HG03103 (cell line): ENCODE results near the gene CTTN.

Experiments
- ATAC-seq: cut with Tn5 transposase; IDR thresholded peaks from one replicate; pipeline ENCODE4 v1.9.1; 2021; ENCODE audit warnings: low read depth; ENCODE audit not compliant: unreplicated experiment

Gene CTTN

DNA sequence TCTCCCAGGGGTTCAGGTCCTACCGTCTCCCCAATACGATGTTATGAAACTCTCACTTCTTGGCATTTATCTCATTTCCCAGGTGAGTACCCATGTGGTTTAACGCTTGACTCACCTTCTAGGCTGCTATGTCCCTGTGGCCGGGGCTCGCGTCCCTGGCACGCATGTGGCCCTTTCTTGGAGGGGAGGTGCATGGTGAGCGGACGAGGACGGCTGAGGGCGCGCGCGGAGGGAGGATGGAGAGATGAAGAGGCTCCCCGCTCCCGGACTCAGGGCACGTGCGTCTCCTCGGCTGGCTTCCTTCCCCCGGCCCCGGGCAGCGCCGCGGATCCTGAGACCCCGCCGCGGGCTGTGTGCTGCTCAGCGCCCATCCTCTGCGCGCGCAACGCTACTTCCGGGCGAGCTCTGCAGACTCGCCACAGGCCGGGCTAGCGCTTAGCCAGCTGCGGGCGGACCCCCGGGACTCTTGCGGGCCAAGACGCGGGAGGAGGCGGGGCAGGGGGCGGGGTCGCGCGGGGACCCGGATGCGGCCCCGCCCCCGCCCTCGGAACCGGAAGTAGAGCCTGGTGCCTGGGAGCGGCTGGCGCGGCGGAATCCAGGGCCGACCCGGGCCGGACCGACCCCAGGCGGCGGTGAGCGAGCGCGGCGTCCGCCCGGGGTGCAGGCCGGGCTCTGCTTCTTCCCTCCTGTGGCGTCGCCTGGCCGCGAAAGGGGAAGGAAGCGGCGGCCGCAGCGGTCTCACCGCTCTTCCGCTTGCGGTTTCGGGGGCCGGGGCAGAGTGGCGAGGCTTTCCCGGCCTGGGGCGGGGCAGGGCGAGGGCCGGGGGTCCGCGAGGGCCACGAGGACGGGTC lies at the start of gene CTTN:
Gene CTTN, plus strand, starts transcription at position 547 of the 851 bp plus-strand sequence. CDS start 8,769 bp downstream, outside the sequence.
- ATAC-seq: no peak

- no peak for ATAC-seq
Observed at GRCh38 chr11:70348608-70349007, 49.7 kb upstream of the CTTN start.

- no peak for ATAC-seq
Observed at GRCh38 chr11:70351646-70352045, 46.7 kb upstream of the CTTN start.

DNA sequence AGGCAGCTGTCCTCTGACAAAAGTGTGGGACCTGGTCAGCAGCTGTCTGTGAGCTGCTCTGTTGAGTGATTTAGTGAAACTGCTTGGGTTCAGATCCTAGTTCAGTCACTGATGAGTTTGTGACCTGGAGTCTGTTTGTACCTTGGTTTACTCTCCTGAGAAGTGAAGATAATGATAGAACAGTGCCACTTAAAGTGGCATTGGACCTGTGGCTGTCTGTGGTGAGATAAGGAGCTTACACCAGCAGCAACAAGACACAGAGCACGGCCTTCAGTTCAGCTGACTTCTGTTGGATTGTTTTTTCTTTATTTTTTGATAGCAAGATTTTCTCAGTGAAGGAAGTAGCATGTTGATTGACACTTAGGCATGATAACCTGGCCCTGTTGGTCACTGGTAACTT lies 46.2 kb upstream of the CTTN start:
- no peak for ATAC-seq

GRCh38 chr11:70352601-70353000 lies 45.7 kb upstream of the CTTN start:
- no peak for ATAC-seq

DNA sequence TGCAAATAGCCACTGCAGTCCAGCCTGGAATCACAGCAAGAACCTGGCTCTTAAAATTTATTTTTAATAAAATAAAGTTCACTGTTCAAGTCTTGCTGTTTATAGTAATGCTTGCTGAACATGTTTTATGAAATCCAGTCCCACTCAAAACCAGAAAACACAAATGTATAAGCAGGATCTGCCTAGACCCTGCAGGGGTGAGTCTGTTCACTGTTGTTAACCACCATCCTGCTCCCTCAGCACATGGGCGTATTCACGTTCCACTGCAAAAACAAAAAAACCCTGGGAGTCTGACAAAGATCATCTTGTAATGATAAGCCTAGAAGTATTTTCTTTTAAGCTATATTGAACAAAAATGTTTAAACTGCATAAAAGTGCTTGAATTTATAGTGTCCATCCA lies 45.0 kb upstream of the CTTN start:
- ATAC-seq: no peak

- ATAC-seq: no peak
Observed at GRCh38 chr11:70353900-70354568, 44.3 kb upstream of the CTTN start.

GRCh38 chr11:70354629-70355028 lies 43.7 kb upstream of the CTTN start:
- ATAC-seq: no peak

DNA sequence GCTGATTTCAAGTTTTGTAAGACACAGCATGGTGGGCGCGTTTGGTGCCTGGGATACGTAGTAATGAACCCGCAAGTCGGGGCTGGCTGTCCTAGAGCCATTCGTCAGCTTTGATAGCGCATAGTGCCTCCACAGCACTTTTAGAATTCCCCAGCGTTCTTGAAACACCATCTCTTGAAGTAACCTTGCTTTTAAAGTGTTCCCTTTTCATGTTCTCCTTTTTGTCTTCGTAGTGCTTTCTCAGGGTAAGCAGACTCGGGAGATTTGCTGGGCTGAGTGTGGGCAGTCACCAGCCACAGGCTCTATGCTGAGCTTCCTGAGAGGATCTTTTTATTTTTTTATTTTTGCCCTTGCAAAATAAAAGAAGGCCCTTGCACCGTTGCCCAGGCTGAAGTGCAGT lies 39.6 kb upstream of the CTTN start:
- ATAC-seq: no peak

DNA sequence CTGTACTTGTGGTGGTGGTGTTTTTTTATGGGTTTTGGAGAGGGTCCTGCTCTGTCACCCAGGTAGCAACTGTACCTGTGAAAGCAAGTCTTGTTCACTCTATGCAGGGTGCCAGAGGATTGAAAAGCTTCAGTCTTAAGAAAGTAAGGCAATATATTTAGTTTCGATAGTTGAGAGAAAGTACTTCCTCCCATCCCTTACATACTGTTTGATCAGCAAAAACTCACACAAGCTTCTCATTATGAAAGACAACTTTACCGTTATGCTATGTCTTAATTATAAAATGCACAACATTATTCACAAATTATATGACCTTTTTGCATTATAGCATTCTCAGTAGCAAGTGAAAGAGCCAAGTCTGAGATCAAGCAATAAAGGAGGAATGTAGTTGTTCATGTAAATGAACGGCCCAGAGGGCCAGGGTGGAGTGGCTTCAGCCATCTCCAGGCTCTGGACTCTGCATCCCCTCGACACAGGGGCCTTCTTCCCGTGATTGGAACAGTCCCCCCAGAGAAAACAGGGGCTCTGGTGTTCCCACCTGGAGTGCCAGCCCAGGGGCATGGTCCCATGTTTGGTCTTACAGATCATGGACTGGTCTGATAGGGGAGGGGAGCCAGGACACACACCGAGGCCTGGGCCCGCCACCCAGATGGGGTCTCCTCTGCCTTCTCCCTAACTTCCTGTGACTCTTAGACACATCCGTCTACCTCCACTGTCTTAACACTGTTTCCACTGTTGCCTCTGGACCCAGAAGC lies 38.7 kb upstream of the CTTN start:
- no peak for ATAC-seq

- ATAC-seq: no peak
Observed at GRCh38 chr11:70360211-70360610, 38.1 kb upstream of the CTTN start.

- ATAC-seq: no peak
Observed at GRCh38 chr11:70364178-70364577, 34.2 kb upstream of the CTTN start.

DNA sequence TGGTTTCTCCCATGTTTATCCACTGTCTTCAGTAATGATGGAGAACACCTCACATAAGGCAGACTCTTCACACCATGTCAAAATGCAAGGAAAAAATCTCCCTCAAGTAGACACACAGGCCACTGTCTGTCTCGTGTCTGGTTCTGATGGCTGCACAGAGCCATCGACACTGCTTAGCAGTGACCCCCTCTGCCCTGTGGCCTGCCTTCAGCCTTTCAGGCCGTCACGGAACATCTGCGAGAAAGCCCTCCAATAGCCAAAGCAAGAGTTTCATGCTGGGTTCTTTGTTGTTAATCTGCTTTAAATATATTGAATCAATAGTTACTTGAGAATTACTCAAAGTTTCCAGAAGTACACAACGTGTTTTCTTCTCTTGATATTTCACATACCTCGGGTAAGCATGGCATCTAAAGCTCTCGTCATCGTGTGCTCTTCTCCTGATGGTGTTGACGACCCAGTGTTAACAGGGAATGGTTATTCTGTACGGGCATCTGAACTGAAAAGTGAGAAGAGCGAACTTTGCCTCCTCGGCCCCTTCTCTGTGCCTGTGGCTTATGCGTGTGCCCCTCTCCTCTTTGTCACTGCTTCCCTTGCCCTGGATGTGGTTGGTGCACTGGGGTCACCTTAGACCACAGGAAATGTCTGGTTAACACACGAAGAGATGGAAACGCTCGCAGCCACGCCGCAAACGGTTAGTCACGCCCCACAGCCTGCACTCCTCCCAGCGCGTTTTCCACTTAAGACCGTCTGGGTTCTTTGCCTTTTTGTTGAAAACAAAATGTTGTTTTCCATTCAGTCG lies 33.4 kb upstream of the CTTN start:
- ATAC-seq: no peak

DNA sequence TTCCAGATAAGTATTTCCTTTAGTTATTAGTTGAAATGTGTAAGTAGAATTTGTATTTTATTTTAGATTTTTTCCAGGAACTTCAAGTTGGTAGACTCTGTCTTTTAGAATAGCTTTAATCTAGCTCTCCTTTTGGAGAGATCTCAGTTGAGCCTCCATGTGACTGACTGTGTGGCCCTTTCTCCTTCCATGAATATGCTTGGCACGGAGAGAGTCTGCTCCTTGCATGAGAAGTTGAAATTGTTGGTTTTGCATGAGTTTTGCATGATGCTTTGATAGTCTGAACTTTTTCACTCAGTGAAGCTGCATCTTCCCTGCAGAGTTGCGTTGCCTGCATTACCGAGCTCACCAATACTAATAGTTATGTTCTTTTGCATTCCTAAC lies 32.8 kb upstream of the CTTN start:
- no peak for ATAC-seq

- no peak for ATAC-seq
Observed at GRCh38 chr11:70367071-70367470, 31.3 kb upstream of the CTTN start.

- ATAC-seq: no peak
Observed at GRCh38 chr11:70368961-70369360, 29.4 kb upstream of the CTTN start.

DNA sequence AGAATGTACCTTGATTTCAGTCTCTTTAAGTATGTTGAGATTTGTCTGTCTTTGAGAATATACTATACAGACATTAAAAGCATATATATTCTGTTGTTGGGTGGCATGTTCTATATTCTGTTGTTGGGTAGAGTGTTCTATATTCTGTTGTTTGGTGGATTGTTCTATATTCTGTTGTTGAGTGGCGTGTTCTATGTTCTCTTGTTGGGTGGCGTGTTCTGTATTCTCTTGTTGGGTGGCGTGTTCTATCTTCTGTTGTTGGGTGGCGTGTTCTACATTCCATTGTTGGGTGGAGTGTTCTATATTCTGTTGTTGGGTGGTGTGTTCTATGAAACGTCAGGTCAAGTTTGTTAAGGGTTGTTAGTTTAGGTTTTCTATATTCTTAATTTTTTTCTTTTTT lies 27.1 kb upstream of the CTTN start:
- no peak for ATAC-seq

GRCh38 chr11:70372076-70372475 lies 26.3 kb upstream of the CTTN start:
- no peak for ATAC-seq

GRCh38 chr11:70376621-70377020 lies 21.7 kb upstream of the CTTN start:
- ATAC-seq: no peak

DNA sequence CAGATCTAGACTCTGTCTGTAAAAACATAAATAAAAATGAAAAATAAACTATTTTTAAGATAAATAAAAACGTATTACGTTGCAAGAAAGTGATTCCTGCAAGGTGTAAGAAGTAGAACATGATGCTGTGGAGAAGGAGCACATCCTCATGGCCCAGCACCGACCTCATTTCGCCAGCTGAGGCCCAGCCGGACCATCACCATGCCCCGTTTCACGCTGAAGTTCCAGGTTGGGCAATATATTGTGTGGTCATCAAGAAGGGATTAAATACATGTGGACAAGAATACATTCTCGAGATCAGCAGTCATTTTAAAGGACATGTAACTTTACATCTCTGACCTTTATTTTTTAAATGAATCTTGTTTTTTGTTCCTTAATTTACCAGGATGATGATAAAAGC lies 20.7 kb upstream of the CTTN start:
- ATAC-seq: no peak
